GM19025 (cell line): ENCODE measurements around the gene SERPINB6.
"Not testable (repeated sequence)": the region's sequence is repeated elsewhere in the genome, so short reads cannot be mapped to it uniquely, and the experiment has no call there.

Experiments
- ATAC-seq: cut with Tn5 transposase; IDR thresholded peaks from one replicate; pipeline ENCODE4 v1.9.1; 2021; ENCODE audit warnings: mild to moderate bottlenecking, low read depth, moderate library complexity; ENCODE audit not compliant: unreplicated experiment

SERPINB6 gene

GRCh38 chr6:2940010-2940850, 31.1 kb downstream of the SERPINB6 start:
- ATAC-seq: peak; percentile 90

DNA sequence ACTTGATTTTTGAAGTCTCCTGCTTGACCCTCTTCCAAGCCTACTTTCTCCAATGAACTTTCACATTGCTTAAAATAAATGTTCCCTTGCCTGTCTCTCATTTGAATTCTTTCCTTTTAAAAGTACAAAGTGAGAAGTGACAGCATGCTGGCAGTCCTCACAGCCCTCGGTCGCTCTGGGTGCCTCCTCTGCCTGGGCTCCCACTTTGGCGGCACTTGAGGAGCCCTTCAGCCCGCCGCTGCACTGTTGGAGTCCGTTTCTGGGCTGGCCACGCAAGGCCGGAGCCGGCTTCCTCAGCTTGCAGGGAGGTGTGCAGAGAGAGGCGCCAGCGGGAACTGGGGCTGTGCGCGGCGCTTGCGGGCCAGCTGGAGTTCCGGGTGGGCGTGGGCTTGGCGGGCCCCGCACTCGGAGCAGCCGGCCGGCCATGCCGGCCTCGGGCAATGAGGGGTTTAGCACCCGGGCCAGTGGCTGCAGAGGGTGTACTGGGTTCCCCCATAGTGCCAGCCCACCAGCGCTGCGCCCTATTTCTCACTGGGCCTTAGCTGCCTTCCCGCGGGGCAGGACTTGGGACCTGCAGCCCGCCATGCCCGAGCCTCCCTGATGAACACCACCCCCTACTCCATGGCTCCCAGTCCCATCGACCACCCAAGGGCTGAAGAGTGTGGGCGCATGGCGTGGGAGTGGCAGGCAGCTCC, 31.9 kb downstream of the SERPINB6 start:
- ATAC-seq: no peak

- ATAC-seq: no peak
Observed at GRCh38 chr6:2938632-2939083, 32.7 kb downstream of the SERPINB6 start.

- no peak for ATAC-seq
Observed at GRCh38 chr6:2938004-2938631, 33.2 kb downstream of the SERPINB6 start.

- no peak for ATAC-seq
Observed at GRCh38 chr6:2937627-2938003, 33.8 kb downstream of the SERPINB6 start.

DNA sequence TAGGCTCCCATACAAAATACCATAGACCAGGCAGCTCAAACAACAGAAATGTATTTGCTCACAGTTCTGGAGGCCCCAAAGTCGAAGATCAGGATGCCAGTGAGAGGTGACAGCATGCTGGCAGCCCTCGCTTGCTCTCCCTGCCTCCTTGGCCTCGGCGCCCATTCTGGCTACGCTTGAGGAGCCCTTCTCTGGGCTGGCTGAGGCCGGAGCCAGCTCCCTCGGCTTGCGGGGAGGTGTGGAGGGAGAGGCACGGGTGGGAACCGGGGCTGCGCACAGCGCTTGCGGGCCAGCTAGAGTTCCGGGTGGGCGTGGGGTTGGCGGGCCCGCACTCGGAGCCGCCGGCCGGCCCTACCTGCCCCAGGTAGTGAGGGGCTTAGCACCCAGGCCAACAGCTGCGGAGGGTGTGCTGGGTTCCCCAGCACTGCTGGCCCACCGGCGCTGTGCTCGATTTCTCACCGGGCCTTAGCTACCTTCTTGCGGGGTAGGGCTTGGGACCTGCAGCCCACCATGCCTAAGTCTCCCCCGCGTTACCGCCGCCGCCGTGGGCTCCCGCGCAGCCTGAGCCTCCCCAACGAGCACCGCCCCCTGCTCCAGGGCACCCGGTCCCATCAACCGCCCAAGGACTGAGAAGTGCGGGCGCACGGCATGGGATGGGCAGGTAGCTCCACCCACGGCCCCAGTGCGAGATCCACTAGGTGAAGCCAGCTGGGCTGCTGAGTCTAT, 35.6 kb downstream of the SERPINB6 start:
- no peak for ATAC-seq

DNA sequence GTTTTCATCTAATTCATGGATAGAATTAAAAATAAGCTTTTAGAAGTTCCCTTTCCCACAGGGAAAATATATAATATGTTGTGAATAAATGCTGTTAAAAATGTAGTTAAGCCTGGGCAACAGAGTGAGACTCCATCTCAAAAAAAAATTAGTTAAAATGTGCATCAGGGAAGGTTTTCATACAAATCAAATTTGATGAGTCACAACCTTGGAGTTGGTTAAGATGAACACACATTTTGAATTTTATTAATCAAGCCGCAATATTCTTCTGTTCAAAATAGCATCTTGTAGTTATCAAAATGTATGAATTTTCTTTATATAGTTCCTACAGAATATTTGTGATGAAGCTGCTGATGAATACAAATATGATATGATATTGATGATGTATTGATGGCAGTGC, 37.3 kb downstream of the SERPINB6 start:
- no peak for ATAC-seq

- ATAC-seq: not testable (repeated sequence)
Observed at GRCh38 chr6:2932911-2933310, 38.5 kb downstream of the SERPINB6 start.

DNA sequence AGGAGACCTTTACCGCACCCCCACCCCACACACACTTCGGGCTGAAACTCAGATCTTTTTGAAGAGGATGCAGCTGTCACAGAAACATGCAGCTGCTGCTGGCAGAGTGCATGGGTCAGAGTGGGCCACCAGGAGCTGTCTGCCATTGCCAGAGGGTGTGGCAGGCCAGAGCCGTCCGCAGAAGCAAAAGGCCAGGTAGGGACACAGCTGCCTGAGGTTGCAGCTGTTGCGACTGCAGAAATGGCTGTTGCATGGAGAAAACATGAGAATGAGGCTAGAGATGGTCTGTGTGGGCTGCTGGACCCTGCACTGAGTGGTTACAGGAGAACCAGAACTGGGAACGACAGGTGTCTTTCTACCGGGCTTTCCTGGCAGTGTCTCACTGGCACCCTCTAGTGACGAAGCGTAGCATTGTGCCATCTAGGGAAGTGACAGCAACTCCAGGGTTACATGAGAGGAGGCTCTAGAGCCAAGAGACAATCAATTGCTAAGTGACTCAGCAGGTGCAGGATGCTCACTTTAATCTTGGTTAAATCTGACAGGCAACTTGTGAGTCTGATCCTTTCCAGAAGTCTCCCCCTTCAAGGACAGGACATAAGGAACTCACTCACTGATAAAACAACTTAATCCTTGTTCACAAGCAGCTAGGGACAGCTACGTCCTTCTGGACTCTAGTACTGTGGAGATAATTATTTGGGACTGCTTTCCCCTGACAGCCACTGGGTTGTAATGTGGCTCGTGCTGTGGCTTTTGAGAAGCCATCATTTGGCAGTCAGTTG, 39.2 kb downstream of the SERPINB6 start:
- no peak for ATAC-seq

GRCh38 chr6:2931055-2931454, 40.3 kb downstream of the SERPINB6 start:
- ATAC-seq: no peak

GRCh38 chr6:2927931-2928330, 43.4 kb downstream of the SERPINB6 start:
- ATAC-seq: not testable (repeated sequence)

- ATAC-seq: not testable (repeated sequence)
Observed at GRCh38 chr6:2925842-2926747, 45.3 kb downstream of the SERPINB6 start.

DNA sequence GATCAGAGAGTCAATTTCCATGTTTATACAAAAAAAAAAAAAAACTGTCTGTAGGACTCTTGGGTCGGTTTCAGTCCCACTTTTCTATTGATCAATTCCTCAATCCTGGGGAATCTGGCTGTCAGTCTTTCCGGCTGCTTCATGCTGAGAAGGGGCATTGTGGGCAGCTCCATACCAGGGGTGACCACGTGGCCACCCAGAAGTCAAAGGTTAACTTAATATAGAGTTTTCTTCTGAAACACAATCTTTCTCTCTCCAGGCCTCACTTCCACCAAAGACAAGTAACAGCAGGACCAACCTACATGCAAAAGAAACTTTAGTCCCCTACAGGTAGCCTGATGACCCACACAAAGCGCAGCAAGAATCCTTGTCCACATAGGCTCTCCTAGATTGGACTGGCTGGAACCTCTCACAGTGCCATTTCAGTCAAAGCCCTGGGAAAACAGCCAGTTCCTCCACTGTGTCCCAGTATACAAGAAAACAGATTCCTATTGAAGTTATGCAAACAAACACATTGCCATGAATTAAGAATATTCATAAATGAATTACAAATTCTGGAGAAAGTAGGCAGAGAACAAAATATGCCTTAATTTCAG, 49.7 kb downstream of the SERPINB6 start:
- no peak for ATAC-seq

DNA sequence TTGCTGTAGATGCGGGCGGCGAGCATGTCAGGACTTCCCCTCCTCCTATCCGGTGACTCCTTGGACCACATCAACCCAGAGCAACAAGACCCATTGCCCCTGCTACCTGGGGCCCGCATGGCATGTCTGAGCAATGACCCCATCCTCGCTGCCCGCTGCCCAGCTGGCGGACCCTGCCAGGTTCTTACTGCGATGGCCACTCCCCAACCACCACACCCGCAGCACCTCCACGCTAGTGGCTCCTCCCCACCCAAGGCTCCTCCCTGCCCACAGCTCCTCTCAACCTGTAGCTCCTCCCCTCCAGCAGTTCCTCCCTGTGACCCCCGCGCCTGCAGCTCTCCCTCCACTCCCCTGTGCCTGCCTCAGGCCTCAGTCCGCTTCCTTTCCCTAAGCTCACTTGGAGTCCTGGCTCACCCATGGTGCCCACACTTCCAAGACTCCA, 50.7 kb downstream of the SERPINB6 start:
- no peak for ATAC-seq

DNA sequence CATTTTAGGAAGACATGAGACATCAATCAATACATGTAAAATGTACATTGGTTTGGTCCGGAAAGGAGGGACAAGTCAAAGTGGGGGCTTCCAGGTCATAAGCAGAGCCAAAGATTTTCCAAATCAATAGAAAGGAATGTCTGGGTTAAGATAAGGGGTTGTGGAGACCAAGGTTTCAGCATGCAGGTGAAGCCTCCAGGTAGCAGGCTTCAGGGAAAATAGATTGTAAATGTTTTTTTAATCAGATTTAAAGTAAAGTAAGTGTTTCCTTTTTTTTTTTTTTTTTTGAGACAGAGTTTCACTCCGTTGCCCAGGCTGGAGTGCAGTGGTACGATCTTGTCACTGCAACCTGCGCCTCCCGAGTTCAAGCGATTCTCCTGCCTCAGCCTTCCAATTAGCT, 51.5 kb downstream of the SERPINB6 start:
- no peak for ATAC-seq

DNA sequence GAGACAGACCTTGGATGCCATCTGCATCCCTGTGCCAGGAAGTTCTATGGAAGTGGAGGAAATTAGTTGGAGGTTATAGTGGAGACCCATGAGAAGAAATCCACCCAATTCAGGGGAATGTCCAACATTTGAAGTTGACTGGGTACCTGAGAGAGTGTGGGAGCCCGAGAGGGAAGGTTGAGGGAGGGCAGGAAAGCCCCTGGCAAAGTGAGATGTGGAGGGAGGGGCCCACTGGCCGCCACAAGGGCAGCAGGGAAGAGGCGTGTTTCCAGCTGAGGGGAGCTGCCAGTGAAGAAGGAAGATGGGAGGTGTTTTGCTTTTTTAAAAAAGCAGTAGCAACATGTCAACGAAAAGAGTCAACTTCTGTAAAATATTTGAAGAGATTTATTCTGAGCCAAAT, 52.0 kb downstream of the SERPINB6 start:
- ATAC-seq: no peak

DNA sequence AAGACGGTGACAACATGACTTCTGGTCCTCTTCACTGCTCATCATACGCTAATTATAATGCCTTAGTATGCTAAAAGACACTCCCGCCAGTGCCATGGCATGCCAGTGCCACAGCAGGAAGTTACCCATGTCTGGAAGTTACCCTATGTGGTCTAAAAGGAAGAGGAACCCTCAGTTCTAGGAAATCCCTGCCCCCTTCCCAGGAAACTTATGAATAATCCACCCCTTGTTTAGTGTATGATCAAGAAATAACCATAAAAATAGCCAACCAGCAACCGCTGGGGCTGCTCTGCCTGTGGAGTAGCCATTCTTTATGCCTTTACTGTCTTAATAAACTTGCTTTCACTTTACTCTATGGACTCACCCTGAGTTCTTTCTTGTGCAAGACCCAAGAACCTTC, 52.4 kb downstream of the SERPINB6 start:
- ATAC-seq: no peak

DNA sequence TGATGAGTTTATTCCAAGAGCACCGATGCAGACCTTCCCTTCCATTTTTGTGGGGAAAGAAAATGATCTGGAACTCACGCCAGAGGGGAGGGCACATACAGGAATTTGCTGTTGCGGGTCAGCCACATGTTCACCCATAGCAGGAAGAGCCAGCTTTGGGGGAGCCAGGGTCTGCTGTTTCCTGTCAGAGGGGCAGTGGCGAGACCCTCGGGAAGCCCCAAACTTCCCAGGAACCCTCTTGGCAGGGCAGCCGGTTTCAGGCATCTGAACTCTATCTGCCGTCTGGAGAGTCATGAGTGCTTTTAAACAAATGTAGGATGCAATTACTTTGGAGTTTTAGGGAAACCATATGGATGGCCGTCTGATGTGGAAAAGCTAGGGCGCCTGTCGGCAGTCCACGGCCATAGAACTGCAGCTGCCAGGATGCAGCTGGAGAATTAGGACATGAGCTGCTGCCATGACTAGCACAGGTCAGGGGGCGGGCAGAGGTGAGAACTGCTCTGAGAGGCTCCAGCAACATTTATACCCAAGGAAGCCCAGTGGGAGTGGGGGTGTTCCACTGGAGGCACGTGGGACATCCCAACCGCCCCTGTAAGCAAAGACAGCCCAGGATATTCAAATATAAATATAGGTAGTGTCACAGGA, 53.4 kb downstream of the SERPINB6 start:
- ATAC-seq: no peak
